Muscle of leg (tissue), 11 donors: Measurements from ENCODE around the gene CYSRT1. TPM values are rescaled to one million over a fixed set of nuclear protein-coding genes. Genes with fewer than 3 reads are reported as not detected.

Experiments used
- DNase-seq: peaks from one replicate; pipeline ENCODE4 v3.0.0; 2013
- H3K27ac ChIP-seq: one replicate; pipeline ENCODE4 v1.5.1; 2013; ENCODE audit warnings: mild to moderate bottlenecking, low read length, control low read depth
- H3K27me3 ChIP-seq: one replicate; pipeline ENCODE4 v1.6.1; 2013; ENCODE audit warnings: low read length; ENCODE audit not compliant: control insufficient read depth, insufficient read depth
- H3K36me3 ChIP-seq: one replicate; pipeline ENCODE4 v1.6.1; 2013; ENCODE audit warnings: low read length; ENCODE audit not compliant: control insufficient read depth, insufficient read depth
- H3K4me1 ChIP-seq: one replicate; pipeline ENCODE4 v1.6.1; 2013; ENCODE audit warnings: low read length; ENCODE audit not compliant: control insufficient read depth, insufficient read depth
- H3K4me3 ChIP-seq: one replicate; pipeline ENCODE4 v1.5.1; 2013; ENCODE audit warnings: low read length, control low read depth
- H3K9me3 ChIP-seq: replicated peaks from 2 replicates; pipeline ENCODE4 v1.6.1; 2013; ENCODE audit warnings: low read depth, low read length; ENCODE audit not compliant: control insufficient read depth
- WGBS: methylation state at CpG from one replicate; pipeline ENCODE4 v1.1.5; 2013; ENCODE audit warnings: missing lambda C conversion rate; ENCODE audit not compliant: insufficient coverage; 5-methylcytosine and 5-hydroxymethylcytosine counted together
- polyA plus RNA-seq, 8 donors: library from polyadenylated mRNA; unstranded; fragments of 120-200 nt; gene quantifications; one replicate each; pipeline versions ENCODE4 v1.2.1 to v1.2.3, GENCODE V29; 2013; ENCODE audit warnings: inconsistent platforms in 1 of 8, low replicate concordance in 1 of 8; ENCODE audit not compliant: insufficient read length in 8 of 8, insufficient read depth in 1 of 8
- total RNA-seq: library from RNA; stranded (reverse); fragments of 120-200 nt; gene quantifications from one replicate; pipeline ENCODE4 v1.2.4, GENCODE V29; 2013

Gene CYSRT1
- total and polyA plus RNA-seq, 9 donors = 0.18 to 5.6 (median 3.1) TPM

DNA sequence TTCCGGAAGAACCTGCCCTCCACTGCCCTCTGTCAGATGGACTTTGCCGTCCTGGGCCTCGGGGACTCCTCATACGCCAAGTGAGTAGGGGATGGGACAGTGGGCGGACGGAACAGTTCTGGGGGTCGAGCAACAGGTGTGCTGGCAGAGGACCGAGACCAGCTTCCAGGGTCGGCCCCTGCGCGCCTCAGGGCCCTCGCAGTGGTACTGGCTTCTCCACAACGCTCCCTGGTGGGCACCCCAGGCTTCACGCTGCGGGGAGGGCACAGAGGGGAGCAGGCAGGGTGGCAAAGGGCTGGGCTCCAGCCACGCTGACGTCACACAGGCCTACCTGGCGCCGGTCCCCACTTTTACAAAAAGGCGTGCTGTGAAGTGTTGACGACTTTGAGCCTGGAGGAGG is 12.5 kb upstream of the CYSRT1 start:
- no peak overlapping the region for H3K4me3 ChIP-seq
- peaks cover 31% of the 10 kb centered on the region for H3K36me3 ChIP-seq
- H3K9me3 ChIP-seq = no peaks in the 10 kb centered on the region
- H3K4me1 ChIP-seq = peaks cover 4% of the 10 kb centered on the region
- no peak for DNase-seq
- WGBS = 86% methylated on average over 20 of the region's 21 CpGs
- H3K27me3 ChIP-seq = no peaks in the 10 kb centered on the region
- H3K27ac ChIP-seq = no peak overlapping the region

GRCh38 chr9:137213160-137214060 is 11.6 kb upstream of the CYSRT1 start:
- DNase-seq = no peak
- H3K4me3 ChIP-seq = no peak overlapping the region
- H3K27me3 ChIP-seq = no peaks in the 10 kb centered on the region
- H3K36me3 ChIP-seq = peaks cover 31% of the 10 kb centered on the region
- 82% methylated on average over 49 of the region's 49 CpGs for WGBS
- peaks cover 4% of the 10 kb centered on the region for H3K4me1 ChIP-seq
- no peak overlapping the region for H3K27ac ChIP-seq
- no peaks in the 10 kb centered on the region for H3K9me3 ChIP-seq

DNA sequence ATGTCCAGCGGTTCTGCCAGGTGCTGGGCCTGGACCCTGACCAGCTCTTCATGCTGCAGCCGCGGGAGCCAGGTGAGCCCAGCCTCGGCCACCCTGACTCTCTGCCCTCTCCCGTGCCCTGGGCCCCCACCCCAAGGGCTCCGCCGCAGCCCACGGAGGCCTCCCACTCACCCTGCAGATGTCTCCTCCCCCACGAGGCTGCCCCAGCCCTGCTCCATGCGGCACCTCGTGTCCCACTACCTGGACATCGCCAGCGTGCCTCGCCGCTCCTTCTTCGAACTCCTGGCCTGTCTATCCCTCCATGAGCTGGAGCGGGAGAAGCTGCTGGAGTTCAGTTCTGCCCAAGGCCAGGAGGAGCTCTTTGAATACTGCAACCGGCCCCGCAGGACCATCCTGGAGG is 10.4 kb upstream of the CYSRT1 start:
- Histone ChIP-seq H3K36me3 (peaks cover 25% of the 10 kb centered on the region), H3K27ac (no peak overlapping the region), H3K27me3 (no peaks in the 10 kb centered on the region), H3K9me3 (no peaks in the 10 kb centered on the region), H3K4me1 (peaks cover 4% of the 10 kb centered on the region), H3K4me3 (no peak overlapping the region)
- WGBS = 89% methylated on average over 15 of the region's 19 CpGs
- no peak for DNase-seq

DNA sequence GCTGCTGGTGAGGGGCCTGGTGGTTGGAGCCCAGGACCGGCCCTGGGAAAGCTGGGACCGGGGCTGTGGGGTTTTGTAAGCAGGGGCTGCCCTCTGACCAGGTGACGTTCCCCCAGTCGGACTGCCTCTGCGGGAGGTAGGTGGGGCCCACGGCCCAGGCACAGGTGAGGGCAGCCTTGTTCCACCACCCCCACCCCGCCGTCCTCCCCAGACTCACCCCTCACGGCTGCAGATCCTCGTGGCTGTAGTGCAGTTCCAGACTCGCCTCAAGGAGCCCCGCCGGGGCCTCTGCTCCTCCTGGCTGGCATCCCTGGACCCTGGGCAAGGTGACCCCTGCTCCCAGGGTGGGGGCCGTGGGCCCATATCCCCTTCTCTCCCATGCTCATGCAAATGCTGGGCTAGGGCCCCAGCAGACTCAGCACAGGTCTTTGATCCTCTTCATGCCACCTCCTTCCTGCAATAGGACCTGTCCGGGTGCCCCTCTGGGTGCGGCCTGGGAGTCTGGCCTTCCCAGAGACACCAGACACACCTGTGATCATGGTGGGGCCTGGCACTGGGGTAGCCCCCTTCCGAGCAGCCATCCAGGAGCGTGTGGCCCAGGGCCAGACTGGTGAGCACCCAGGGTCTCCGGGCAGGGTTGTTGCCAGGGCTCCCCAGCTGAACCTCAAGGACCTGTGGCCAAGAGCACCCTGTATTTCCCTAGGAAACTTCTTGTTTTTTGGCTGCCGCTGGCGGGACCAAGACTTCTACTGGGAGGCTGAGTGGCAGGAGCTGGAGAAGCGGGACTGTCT is 9.6 kb upstream of the CYSRT1 start:
- H3K4me3 ChIP-seq = no peak overlapping the region
- H3K4me1 ChIP-seq = peaks cover 6% of the 10 kb centered on the region
- 91% methylated on average over 20 of the region's 22 CpGs for WGBS
- H3K27me3 ChIP-seq = no peaks in the 10 kb centered on the region
- H3K9me3 ChIP-seq = no peaks in the 10 kb centered on the region
- H3K27ac ChIP-seq = no peak overlapping the region
- no peak for DNase-seq
- H3K36me3 ChIP-seq = peaks cover 22% of the 10 kb centered on the region

GRCh38 chr9:137216188-137216965 is 8.6 kb upstream of the CYSRT1 start:
- no peak for DNase-seq
- WGBS = 88% methylated on average over 30 of the region's 30 CpGs
- H3K27me3 ChIP-seq = no peaks in the 10 kb centered on the region
- no peaks in the 10 kb centered on the region for H3K9me3 ChIP-seq
- peaks cover 22% of the 10 kb centered on the region for H3K36me3 ChIP-seq
- H3K27ac ChIP-seq = no peak overlapping the region
- peaks cover 6% of the 10 kb centered on the region for H3K4me1 ChIP-seq
- no peak overlapping the region for H3K4me3 ChIP-seq

- WGBS = 58% methylated on average over 35 of the region's 36 CpGs
- no peaks in the 10 kb centered on the region for H3K9me3 ChIP-seq
- DNase-seq = no peak
- peaks cover 22% of the 10 kb centered on the region for H3K36me3 ChIP-seq
- peaks cover 12% of the 10 kb centered on the region for H3K4me1 ChIP-seq
- H3K27ac ChIP-seq = no peak overlapping the region
- H3K27me3 ChIP-seq = peaks cover 3% of the 10 kb centered on the region
- H3K4me3 ChIP-seq = no peak overlapping the region
These were observed 7.4 kb upstream of the CYSRT1 start for GRCh38 chr9:137217276-137218211.

GRCh38 chr9:137218212-137218753 is 6.7 kb upstream of the CYSRT1 start:
- no peak for DNase-seq
- H3K36me3 ChIP-seq = peaks cover 22% of the 10 kb centered on the region
- H3K4me3 ChIP-seq = no peak overlapping the region
- H3K4me1 ChIP-seq = peaks cover 18% of the 10 kb centered on the region
- H3K9me3 ChIP-seq = no peaks in the 10 kb centered on the region
- H3K27ac ChIP-seq = no peak overlapping the region
- H3K27me3 ChIP-seq = peaks cover 3% of the 10 kb centered on the region
- WGBS = 91% methylated on average over 30 of the region's 30 CpGs

- H3K27ac ChIP-seq = no peak overlapping the region
- peaks cover 3% of the 10 kb centered on the region for H3K27me3 ChIP-seq
- H3K36me3 ChIP-seq = peaks cover 22% of the 10 kb centered on the region
- peaks cover 20% of the 10 kb centered on the region for H3K4me1 ChIP-seq
- H3K4me3 ChIP-seq = no peak overlapping the region
- 75% methylated on average over 9 of the region's 12 CpGs for WGBS
- no peak for DNase-seq
- no peaks in the 10 kb centered on the region for H3K9me3 ChIP-seq
These were observed 6.2 kb upstream of the CYSRT1 start for GRCh38 chr9:137218754-137219271.
